GM06990 (cell line): ENCODE measurements around the gene HAUS7.
A peak's percentile ranks its signal among the peaks of the same experiment; 100 is the strongest.
"Not testable (repeated sequence)": the region's sequence is repeated elsewhere in the genome, so short reads cannot be mapped to it uniquely, and the experiment has no call there.

Experiments
- DNase-seq: peaks from one replicate; pipeline ENCODE4 v3.0.0-alpha.2; 2011; ENCODE audit not compliant: insufficient read length; ENCODE audit errors: extremely low read depth
- H3K27me3 ChIP-seq: replicated peaks from 2 replicates; pipeline ENCODE4 v1.6.0; 2011; ENCODE audit warnings: low read length; ENCODE audit not compliant: control insufficient read depth, insufficient read depth
- H3K36me3 ChIP-seq: 2 replicates; pipeline ENCODE4 v1.5.1; 2011; ENCODE audit warnings: low read length; ENCODE audit not compliant: control insufficient read depth, insufficient read depth
- H3K4me3 ChIP-seq: replicated peaks from 2 replicates; pipeline ENCODE4 v1.5.1; 2011; ENCODE audit warnings: low read depth, mild to moderate bottlenecking, control low read depth, low read length
- CTCF ChIP-seq: IDR thresholded peaks from 2 replicates; pipeline ENCODE4 v1.5.1; 2011; ENCODE audit warnings: low read length, control low read depth, mild to moderate bottlenecking, inconsistent platforms; ENCODE audit not compliant: insufficient read depth, poor library complexity, severe bottlenecking

The HAUS7 gene

GRCh38 chrX:153405426-153405825, 65.0 kb downstream of the HAUS7 start:
- Histone ChIP-seq H3K36me3 (no peaks in the 10 kb centered on the region), H3K4me3 (no peak overlapping the region), H3K27me3 (no peaks in the 10 kb centered on the region)
- no peak for TF ChIP-seq CTCF
- DNase-seq = no peak

DNA sequence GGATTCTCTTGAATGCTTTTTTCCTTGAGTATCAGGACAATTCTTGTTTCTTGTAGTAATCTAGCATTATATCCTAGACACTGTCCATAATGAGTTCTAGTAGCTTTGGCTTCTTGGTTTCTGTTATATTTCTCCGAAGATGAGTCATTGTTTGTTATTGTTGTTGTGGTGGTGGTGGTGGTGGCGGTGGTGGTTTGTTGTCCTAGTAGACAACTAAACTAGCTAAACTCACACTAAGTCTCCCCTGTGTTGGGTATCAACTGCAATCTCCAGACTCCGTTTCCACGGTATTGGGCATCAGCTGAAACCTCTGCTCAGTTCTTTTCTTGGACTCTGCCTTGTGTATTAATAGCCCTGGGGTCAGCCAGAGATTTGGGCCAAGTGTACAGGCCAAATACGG, 66.0 kb downstream of the HAUS7 start:
- not testable (repeated sequence) for H3K36me3 ChIP-seq, H3K27me3 ChIP-seq, H3K4me3 ChIP-seq, DNase-seq

DNA sequence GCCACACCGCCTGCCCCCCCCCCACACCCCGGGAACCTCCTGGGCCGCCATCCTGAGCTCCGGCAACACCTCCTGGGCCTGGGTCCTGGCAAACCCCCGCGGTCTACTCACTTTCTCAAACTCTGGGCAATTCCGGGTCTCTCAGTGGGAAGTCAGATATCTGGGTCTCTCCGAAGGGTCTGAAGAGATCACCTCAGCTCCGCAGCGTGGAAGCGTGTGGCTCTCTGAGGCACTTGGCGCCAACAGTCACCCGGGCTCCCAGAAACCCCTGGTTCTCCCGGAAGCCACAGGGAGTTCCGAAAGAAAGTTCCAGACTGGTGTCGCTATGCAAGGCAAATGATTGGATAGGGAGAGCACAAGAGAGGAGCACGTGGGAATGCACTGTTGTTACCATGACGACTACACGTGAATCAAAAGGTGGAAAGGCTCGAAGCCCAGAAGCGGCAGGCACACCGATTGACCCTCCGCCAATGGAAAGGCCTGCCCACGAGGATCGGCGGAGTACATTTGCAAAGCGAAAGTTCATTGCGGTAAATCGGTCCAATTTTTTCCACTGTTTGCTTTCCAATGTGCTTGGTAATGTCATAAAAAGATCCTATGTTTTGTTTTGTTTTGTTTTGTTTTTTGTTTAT, 69.1 kb downstream of the HAUS7 start, which contains the start of gene PNMA6E:
TSS of gene PNMA6E (minus strand) at position 218 of the 632 bp plus-strand sequence. CDS start 2,501 bp downstream, outside the sequence.
- H3K4me3 ChIP-seq = no peak within 1 kb of the TSS
- H3K27me3 ChIP-seq = no peaks in the 10 kb centered on the region
- TF ChIP-seq CTCF = no peak
- no peak for DNase-seq
- H3K36me3 ChIP-seq = no peaks in the 10 kb centered on the region

DNA sequence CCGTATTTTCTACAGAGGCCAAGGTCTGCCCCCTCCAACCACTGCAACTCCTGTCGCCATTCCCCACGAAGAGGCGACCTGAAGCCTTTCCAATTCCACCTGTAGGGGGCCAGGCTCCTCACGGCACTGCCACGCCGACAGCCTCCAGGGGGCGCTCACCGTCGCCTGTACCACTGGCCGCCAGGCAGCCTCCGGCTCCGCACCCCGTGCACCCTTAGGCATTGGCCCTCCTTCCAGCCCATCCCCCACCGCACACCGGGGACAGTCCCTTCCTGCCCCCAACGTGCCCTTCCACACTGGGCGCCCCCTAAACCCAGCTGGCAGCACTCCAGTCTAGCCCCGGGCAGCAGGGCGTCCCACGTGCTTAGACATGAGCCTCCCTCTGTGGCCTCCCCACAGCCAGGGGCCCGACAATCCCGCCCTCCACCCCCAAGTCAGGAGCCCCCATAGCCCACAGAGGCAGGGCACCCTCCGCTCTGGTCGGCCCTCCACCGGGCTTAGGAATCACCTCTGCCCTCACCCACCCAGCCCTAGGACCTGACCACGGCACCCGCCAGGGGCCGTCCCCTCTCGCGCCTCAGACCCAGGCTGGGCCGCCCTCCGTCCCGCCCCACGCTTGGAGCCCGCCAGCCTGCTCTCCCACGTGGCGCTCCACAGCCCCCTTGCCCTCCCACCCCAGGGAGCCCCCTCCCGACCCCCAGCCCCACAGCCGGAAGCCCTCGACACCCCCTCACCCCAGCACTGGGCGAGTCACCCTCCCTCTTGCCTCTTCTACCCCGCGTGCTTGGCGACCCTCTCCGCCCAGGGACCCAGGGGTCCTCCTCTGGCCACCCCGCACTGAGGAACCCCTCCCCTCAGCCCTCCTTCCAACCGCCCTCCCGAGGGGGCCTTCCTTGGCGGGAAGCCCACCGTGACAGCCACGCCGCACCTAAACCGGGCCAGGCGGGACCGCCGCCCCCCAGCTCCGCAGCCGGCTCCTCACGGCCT, 69.9 kb downstream of the HAUS7 start:
- Histone ChIP-seq H3K27me3 (no peaks in the 10 kb centered on the region), H3K4me3 (no peak overlapping the region), H3K36me3 (no peaks in the 10 kb centered on the region)
- DNase-seq = peak; percentile 66
- peak; percentile 97 for TF ChIP-seq CTCF

DNA sequence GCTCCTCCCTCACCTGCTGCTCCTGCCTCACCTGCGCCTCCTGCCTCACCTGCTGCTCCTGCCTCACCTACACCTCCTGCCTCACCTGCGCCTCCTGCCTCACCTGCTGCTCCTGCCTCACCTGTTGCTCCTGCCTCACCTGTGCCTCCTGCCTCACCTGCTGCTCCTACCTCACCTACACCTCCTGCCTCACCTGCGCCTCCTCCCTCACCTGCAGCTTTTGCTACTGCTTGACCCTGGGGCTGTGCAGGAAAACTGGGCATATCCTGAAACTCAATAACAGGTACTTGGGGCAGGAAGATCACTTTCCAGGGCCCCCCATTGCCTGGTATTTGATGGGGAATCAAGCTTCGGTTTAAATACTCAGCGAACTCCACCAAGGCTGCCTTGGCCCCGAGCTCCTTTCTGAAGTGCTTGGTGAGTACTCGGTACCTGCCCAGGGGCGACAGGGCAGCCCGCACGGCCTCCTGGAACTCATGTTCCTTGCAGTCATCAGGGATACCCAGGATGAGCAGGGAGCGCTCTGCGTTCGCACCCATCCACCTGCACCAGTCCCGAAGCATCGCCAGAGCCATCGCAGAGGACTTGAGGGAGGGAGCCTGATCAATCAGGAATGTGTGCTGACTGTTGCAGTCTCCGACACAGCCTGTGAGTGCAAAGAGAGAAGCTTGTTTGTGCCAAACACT, 72.0 kb downstream of the HAUS7 start:
- H3K36me3 ChIP-seq = no peaks in the 10 kb centered on the region
- no peak for TF ChIP-seq CTCF
- no peak for DNase-seq
- H3K27me3 ChIP-seq = no peaks in the 10 kb centered on the region
- H3K4me3 ChIP-seq = no peak overlapping the region
